ENCODE results near the gene FXYD2. TPM values are rescaled to one million over a fixed set of nuclear protein-coding genes. Genes with fewer than 3 reads are reported as not detected.

FXYD2 gene
- total and polyA plus RNA-seq, 2 of the 13 experiments (the other 11 are each of a cell fraction or from before 2014, with no cell fraction given): 45.9 to 106 TPM

DNA sequence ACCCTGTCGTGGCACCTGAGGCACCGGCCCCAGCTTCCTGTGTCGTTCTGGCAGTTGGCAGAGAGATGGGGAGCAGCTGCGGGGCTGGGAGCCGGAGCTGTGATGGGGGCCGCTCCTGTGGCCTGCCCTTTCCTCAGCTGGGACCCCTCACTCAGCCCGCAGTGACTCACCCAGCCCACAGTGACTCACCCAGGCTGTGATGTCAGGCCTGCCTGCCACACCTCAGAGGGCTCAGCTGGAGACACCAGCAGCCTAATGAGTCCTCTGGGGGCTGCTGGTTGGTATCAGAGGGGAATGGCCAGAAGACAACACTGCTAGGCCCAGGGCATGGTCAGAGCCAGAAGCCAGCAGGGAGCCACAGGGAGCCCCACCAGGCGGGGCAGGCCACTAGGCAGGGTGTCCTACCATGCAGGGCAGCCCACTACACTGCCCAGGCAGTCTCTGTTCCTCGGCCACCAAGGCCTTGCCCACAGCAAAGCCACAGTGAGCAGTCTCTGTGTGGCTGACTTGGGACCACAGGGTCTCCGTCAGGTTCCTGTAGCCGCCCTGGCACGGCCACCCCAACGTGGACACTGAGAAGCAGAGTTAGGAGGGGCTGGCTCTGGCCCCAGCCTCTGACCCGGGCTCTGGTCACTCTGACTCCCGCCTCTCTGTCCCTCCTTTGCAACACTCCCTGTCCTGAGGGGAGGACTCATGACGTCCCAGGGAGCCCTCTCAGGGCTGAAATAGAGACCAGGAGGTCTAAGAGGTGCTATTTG, 4.2 kb upstream of the FXYD2 start (continued):
- TF ChIP-seq, protein P1, sequence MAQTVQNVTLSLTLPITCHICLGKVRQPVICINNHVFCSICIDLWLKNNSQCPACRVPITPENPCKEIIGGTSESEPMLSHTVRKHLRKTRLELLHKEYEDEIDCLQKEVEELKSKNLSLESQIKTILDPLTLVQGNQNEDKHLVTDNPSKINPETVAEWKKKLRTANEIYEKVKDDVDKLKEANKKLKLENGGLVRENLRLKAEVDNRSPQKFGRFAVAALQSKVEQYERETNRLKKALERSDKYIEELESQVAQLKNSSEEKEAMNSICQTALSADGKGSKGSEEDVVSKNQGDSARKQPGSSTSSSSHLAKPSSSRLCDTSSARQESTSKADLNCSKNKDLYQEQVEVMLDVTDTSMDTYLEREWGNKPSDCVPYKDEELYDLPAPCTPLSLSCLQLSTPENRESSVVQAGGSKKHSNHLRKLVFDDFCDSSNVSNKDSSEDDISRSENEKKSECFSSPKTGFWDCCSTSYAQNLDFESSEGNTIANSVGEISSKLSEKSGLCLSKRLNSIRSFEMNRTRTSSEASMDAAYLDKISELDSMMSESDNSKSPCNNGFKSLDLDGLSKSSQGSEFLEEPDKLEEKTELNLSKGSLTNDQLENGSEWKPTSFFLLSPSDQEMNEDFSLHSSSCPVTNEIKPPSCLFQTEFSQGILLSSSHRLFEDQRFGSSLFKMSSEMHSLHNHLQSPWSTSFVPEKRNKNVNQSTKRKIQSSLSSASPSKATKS (CRISPR knock-in tag; IDR thresholded peaks at IDR 0.05): no peak
- TF ChIP-seq FOSL1 (CRISPR knock-in tag; IDR thresholded peaks at IDR 0.05; ENCODE audit: borderline replicate concordance) (0 out of 2 replicates have a peak, but pooled peaks have one; percentile 29), ZNF225 (CRISPR knock-in tag; IDR thresholded peaks at IDR 0.05) (no peak), SRSF4 (IDR thresholded peaks at IDR 0.05; ENCODE audit: low read depth, low read length, poor library complexity, severe bottlenecking) (no peak), SMARCC2 (IDR thresholded peaks at IDR 0.05) (no peak), BCL6 (CRISPR knock-in tag; IDR thresholded peaks at IDR 0.05) (no peak), TBP (CRISPR knock-in tag; IDR thresholded peaks at IDR 0.05) (no peak), ZBTB7A (CRISPR knock-in tag; IDR thresholded peaks at IDR 0.05) (0 out of 2 replicates have a peak, but pooled peaks have one; percentile 42), SOX5 (CRISPR knock-in tag; IDR thresholded peaks at IDR 0.05; ENCODE audit: borderline replicate concordance) (no peak), ATAD3A (CRISPR knock-in tag; IDR thresholded peaks at IDR 0.05) (no peak), RAD21 (CRISPR knock-in tag; IDR thresholded peaks at IDR 0.05) (no peak), ATF1 (CRISPR knock-in tag; IDR thresholded peaks at IDR 0.05) (no peak), GATAD1 (CRISPR knock-in tag; IDR thresholded peaks at IDR 0.05) (no peak), ZNF263 (CRISPR knock-in tag; IDR thresholded peaks at IDR 0.05) (peak; percentile 54), STAG1 (CRISPR knock-in tag; IDR thresholded peaks at IDR 0.05) (no peak), ZNF484 (CRISPR knock-in tag; IDR thresholded peaks at IDR 0.05; ENCODE audit: borderline replicate concordance, low read depth) (no peak), MTA3 (CRISPR knock-in tag; IDR thresholded peaks at IDR 0.05) (no peak), XRCC5 (optimal IDR thresholded peaks at IDR 0.05; ENCODE audit: low read length) (peak; percentile 16)
- TF ChIP-seq, protein P2, sequence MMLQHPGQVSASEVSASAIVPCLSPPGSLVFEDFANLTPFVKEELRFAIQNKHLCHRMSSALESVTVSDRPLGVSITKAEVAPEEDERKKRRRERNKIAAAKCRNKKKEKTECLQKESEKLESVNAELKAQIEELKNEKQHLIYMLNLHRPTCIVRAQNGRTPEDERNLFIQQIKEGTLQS (CRISPR knock-in tag; IDR thresholded peaks at IDR 0.05): peak; percentile 68; the same call in 1 of the 2 replicates
- TF ChIP-seq, protein P3, sequence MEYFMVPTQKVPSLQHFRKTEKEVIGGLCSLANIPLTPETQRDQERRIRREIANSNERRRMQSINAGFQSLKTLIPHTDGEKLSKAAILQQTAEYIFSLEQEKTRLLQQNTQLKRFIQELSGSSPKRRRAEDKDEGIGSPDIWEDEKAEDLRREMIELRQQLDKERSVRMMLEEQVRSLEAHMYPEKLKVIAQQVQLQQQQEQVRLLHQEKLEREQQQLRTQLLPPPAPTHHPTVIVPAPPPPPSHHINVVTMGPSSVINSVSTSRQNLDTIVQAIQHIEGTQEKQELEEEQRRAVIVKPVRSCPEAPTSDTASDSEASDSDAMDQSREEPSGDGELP (IDR thresholded peaks at IDR 0.05; ENCODE audit: borderline replicate concordance, low read depth): peak; percentile 51; the same call in 1 of the 2 replicates
- TF ChIP-seq, protein P4, sequence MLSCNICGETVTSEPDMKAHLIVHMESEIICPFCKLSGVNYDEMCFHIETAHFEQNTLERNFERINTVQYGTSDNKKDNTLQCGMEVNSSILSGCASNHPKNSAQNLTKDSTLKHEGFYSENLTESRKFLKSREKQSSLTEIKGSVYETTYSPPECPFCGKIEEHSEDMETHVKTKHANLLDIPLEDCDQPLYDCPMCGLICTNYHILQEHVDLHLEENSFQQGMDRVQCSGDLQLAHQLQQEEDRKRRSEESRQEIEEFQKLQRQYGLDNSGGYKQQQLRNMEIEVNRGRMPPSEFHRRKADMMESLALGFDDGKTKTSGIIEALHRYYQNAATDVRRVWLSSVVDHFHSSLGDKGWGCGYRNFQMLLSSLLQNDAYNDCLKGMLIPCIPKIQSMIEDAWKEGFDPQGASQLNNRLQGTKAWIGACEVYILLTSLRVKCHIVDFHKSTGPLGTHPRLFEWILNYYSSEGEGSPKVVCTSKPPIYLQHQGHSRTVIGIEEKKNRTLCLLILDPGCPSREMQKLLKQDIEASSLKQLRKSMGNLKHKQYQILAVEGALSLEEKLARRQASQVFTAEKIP (CRISPR knock-in tag; IDR thresholded peaks at IDR 0.05; ENCODE audit: borderline replicate concordance): no peak
- TF ChIP-seq, protein P5, sequence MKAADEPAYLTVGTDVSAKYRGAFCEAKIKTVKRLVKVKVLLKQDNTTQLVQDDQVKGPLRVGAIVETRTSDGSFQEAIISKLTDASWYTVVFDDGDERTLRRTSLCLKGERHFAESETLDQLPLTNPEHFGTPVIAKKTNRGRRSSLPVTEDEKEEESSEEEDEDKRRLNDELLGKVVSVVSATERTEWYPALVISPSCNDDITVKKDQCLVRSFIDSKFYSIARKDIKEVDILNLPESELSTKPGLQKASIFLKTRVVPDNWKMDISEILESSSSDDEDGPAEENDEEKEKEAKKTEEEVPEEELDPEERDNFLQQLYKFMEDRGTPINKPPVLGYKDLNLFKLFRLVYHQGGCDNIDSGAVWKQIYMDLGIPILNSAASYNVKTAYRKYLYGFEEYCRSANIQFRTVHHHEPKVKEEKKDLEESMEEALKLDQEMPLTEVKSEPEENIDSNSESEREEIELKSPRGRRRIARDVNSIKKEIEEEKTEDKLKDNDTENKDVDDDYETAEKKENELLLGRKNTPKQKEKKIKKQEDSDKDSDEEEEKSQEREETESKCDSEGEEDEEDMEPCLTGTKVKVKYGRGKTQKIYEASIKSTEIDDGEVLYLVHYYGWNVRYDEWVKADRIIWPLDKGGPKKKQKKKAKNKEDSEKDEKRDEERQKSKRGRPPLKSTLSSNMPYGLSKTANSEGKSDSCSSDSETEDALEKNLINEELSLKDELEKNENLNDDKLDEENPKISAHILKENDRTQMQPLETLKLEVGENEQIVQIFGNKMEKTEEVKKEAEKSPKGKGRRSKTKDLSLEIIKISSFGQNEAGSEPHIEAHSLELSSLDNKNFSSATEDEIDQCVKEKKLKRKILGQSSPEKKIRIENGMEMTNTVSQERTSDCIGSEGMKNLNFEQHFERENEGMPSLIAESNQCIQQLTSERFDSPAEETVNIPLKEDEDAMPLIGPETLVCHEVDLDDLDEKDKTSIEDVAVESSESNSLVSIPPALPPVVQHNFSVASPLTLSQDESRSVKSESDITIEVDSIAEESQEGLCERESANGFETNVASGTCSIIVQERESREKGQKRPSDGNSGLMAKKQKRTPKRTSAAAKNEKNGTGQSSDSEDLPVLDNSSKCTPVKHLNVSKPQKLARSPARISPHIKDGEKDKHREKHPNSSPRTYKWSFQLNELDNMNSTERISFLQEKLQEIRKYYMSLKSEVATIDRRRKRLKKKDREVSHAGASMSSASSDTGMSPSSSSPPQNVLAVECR (CRISPR knock-in tag; IDR thresholded peaks at IDR 0.05; ENCODE audit: borderline replicate concordance): no peak

Measured in HepG2 (cell line).